Suprapubic skin (tissue), 4 donors: ENCODE results near the gene UNKL. TPM values are rescaled to one million over a fixed set of nuclear protein-coding genes. Genes with fewer than 3 reads are reported as not detected.

Experiments
- DNase-seq, 2 donors: peaks; one replicate each; pipeline ENCODE4 v3.0.0-alpha.2; 2019; ENCODE audit warnings: low spot score in 2 of 2
- H3K27ac ChIP-seq: fragments of 200-600 bp; sonication (generic); one replicate; pipeline ENCODE4 v1.5.1; 2019
- H3K27me3 ChIP-seq: fragments of 200-600 bp; sonication (generic); one replicate; pipeline ENCODE4 v1.5.1; 2019
- H3K36me3 ChIP-seq: fragments of 200-600 bp; sonication (generic); one replicate; pipeline ENCODE4 v1.5.1; 2019
- H3K4me1 ChIP-seq: fragments of 200-600 bp; sonication (generic); one replicate; pipeline ENCODE4 v1.5.1; 2019
- H3K4me3 ChIP-seq: fragments of 200-600 bp; sonication (generic); one replicate; pipeline ENCODE4 v1.5.1; 2019; ENCODE audit warnings: mild to moderate bottlenecking
- H3K9me3 ChIP-seq: fragments of 200-600 bp; sonication (generic); one replicate; pipeline ENCODE4 v1.5.1; 2019
- CTCF ChIP-seq, 2 donors: fragments of 200-600 bp in 1 of 2; fragments of 450-650 bp in 1 of 2; sonication (generic) in 1 of 2; IDR thresholded peaks; one replicate each; pipeline ENCODE4 v1.5.1; 2016 to 2019; ENCODE audit warnings: antibody characterized with exemption in 2 of 2, mild to moderate bottlenecking in 1 of 2, moderate library complexity in 1 of 2
- EP300 ChIP-seq: sonication (generic); formaldehyde crosslinking; IDR thresholded peaks from one replicate; pipeline ENCODE4 v1.6.1; 2017; ENCODE audit warnings: antibody characterized with exemption
- POLR2A ChIP-seq, 2 donors: fragments of 450-650 bp; IDR thresholded peaks; one replicate each; pipeline ENCODE4 v1.6.1; 2017; ENCODE audit warnings: antibody characterized with exemption in 2 of 2, mild to moderate bottlenecking in 2 of 2, moderate library complexity in 2 of 2
- POLR2AphosphoS5 ChIP-seq, 3 donors: sonication (generic); formaldehyde crosslinking; IDR thresholded peaks; one replicate each; pipeline ENCODE4 v1.6.1; 2017; ENCODE audit warnings: antibody characterized with exemption in 3 of 3
- WGBS: methylation state at CpG from one replicate; pipeline ENCODE4 v1.1.5; 2018; 5-methylcytosine and 5-hydroxymethylcytosine counted together
- total RNA-seq, 4 donors: library from RNA; depleted of rRNA; stranded (reverse); fragments of >200 nt; gene quantifications; one replicate each; pipeline ENCODE4 v1.1.0, GENCODE V29; 2016

The UNKL gene
- total RNA-seq, 4 donors from 2014 or later: 13.0 to 81.0 (median 33.4) TPM

DNA sequence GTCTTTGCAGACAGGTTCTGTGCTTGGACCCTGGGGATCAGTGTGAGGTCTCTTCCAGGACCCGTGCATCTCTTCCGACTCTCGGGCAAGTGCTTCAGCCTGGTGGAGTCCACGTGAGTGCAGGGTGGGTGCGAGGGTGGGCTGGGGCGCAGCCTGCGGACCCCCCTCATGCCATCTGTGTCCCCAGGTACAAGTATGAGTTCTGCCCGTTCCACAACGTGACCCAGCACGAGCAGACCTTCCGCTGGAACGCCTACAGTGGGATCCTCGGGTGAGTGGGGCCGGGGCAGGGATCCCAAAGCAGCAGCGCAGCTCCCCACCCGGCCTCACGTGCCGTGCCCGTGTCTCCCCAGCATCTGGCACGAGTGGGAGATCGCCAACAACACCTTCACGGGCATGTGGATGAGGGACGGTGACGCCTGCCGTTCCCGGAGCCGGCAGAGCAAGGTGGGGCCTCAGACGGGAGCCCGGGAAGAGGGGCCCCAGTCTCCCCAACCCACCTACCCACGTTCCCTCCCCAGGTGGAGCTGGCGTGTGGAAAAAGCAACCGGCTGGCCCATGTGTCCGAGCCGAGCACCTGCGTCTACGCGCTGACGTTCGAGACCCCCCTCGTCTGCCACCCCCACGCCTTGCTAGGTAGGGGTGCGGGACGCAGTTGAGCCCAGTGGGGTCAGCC lies 52.7 kb downstream of the UNKL start:
- DNase-seq: no peak
- H3K9me3 ChIP-seq: no peaks in the 10 kb centered on the region
- no peak overlapping the region for H3K27ac ChIP-seq
- TF ChIP-seq CTCF (IDR thresholded peaks at IDR 0.05) (no peak), POLR2AphosphoS5 (IDR thresholded peaks at IDR 0.05) (no peak), POLR2A (IDR thresholded peaks at IDR 0.05) (no peak), EP300 (no peak)
- H3K36me3 ChIP-seq: peaks cover 77% of the 10 kb centered on the region
- H3K4me3 ChIP-seq: no peak overlapping the region
- no peaks in the 10 kb centered on the region for H3K27me3 ChIP-seq
- H3K4me1 ChIP-seq: peaks cover 2% of the 10 kb centered on the region
- 92% methylated on average over 31 of the region's 43 CpGs for WGBS

DNA sequence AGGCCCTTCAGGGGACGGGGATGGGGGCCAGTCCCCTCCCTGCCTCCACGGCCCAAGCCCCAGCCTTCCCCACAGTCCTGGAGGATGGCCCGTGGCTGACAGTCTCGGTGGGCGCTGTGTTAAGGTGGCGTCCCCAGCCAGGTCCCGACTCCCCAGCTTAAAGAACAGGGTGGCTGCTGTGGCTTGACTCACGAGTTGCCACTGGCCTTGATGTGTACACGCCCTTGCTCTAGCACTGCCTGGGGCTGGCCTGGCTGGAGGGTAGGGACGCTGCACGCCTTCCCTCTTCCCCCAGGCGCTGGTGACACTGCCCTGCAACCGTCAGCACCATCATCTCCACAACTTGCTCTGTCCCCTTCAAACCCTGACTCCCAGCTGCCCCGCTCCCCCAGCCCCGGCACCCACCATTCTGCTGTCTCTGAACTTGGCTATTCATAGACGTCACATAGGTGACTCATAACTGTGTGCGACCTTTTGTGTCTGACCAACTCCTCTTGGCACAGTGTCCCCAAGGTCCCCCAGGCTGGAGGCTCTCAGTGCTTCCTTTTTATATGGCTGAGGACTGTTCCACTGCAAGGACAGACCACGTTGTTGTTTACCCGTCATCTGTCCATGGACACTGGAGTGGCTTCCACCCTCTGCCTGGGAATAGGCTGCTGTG lies 56.5 kb downstream of the UNKL start:
- DNase-seq: no peak
- H3K27me3 ChIP-seq: no peaks in the 10 kb centered on the region
- WGBS: 68% methylated on average over 13 of the region's 19 CpGs

DNA sequence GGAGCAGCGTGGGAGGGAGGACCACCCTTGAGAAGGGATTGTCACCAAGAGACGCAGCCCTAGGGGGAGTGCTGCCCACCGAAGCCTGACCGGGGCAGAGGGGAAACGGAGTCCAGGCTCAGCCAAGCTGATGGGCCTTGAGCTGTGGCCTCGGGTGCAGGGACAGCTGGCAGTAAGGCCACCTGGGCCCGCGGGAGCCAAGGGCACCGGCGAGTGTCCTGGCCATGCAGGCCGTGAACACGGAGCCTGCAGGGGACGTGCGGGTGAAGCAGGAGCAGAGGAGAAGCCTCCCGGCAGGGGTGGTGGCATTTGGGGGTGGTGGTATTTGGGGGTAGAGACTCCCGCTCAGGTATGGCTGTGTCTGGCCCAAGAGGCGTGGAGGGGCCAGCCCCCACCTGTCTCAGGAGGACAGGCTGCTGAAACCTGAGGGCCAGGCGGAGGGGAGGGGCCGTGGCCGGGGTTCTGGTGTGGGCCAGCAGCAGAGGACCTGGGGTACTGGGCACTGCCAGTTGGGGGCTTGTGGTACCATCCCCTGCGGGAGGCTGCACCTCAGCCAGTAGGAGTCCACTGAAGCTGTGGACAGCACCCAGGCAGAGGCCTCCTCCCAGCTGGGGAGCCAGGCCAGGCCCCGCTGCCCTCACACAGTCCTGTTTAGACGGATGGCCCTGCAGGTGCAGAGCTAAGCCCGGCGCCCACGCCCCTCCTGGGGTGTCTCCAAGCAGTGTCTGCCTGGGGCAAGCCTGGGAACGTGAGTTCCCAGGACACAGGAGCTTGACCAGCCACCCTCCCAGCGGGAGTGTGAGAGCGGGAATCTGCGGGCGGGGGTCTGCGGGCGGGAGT lies 58.2 kb downstream of the UNKL start:
- H3K4me1 ChIP-seq: peaks cover 39% of the 10 kb centered on the region
- H3K27me3 ChIP-seq: no peaks in the 10 kb centered on the region
- H3K9me3 ChIP-seq: no peaks in the 10 kb centered on the region
- no peak for TF ChIP-seq POLR2AphosphoS5 (IDR thresholded peaks at IDR 0.05)
- no peak for TF ChIP-seq POLR2A (IDR thresholded peaks at IDR 0.05)
- no peak for TF ChIP-seq CTCF (IDR thresholded peaks at IDR 0.05)
- no peak for TF ChIP-seq EP300
- no peak overlapping the region for H3K4me3 ChIP-seq
- peaks cover 24% of the 10 kb centered on the region for H3K36me3 ChIP-seq
- no peak overlapping the region for H3K27ac ChIP-seq
- 80% methylated on average over 16 of the region's 33 CpGs for WGBS
- DNase-seq: no peak

More for the DNA sequence above, 56.5 kb downstream of the UNKL start:
- H3K4me3 ChIP-seq: no peak overlapping the region
- H3K27ac ChIP-seq: no peak overlapping the region
- H3K4me1 ChIP-seq: peaks cover 27% of the 10 kb centered on the region
- TF ChIP-seq POLR2A (IDR thresholded peaks at IDR 0.05) (no peak), EP300 (no peak), POLR2AphosphoS5 (IDR thresholded peaks at IDR 0.05) (no peak), CTCF (IDR thresholded peaks at IDR 0.05) (no peak)
- no peaks in the 10 kb centered on the region for H3K9me3 ChIP-seq
- peaks cover 41% of the 10 kb centered on the region for H3K36me3 ChIP-seq

DNA sequence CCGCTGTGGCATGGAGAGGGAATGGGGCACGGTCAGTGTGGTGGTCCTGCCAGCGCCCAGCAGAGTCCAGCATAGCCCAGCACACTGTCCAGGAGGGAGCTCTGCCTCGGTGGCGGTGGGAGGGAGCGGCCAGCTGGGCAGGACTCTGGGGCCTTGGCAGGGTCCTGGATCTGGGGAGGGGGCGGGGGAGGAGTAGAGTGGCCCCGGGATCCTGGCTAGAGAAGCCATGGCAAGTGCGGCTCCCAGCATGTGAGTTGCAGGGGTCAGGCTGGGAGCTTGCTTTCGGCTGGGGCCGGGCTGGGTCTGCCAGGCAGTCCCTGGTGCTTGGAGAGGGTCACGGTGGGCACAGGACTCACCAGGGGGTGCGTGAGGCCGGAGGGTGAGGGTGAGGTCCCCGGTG lies 58.9 kb downstream of the UNKL start:
- no peak overlapping the region for H3K27ac ChIP-seq
- no peaks in the 10 kb centered on the region for H3K27me3 ChIP-seq
- no peak overlapping the region for H3K4me3 ChIP-seq
- H3K9me3 ChIP-seq: no peaks in the 10 kb centered on the region
- H3K4me1 ChIP-seq: peaks cover 46% of the 10 kb centered on the region
- H3K36me3 ChIP-seq: peaks cover 23% of the 10 kb centered on the region
- TF ChIP-seq CTCF (IDR thresholded peaks at IDR 0.05) (no peak), POLR2AphosphoS5 (IDR thresholded peaks at IDR 0.05) (no peak), EP300 (no peak), POLR2A (IDR thresholded peaks at IDR 0.05) (no peak)
- 87% methylated on average over 6 of the region's 15 CpGs for WGBS
- DNase-seq: no peak
